Neural progenitor cell (in vitro differentiated cells): ENCODE measurements around the gene GNAQ. TPM values are rescaled to one million over a fixed set of nuclear protein-coding genes. Genes with fewer than 3 reads are reported as not detected.
"Not testable (repeated sequence)": the region's sequence is repeated elsewhere in the genome, so short reads cannot be mapped to it uniquely, and the experiment has no call there.

Experiments used
- DNase-seq: peaks from one replicate; pipeline ENCODE4 v3.0.0-alpha.2; 2016; ENCODE audit warnings: low spot score
- H2AFZ ChIP-seq: fragments of 200-600 bp; sonication (generic); replicated peaks from 2 replicates; pipeline ENCODE4 v1.6.1; 2016; ENCODE audit warnings: antibody characterized with exemption
- H3F3A ChIP-seq: fragments of 200-600 bp; sonication (generic); 2 replicates; pipeline ENCODE4 v1.6.1; 2016; ENCODE audit warnings: antibody characterized with exemption, low read depth
- H3K27ac ChIP-seq: fragments of 200-600 bp; sonication (generic); 2 replicates; pipeline ENCODE4 v1.5.1; 2016; ENCODE audit warnings: mild to moderate bottlenecking
- H3K27me3 ChIP-seq: fragments of 200-600 bp; sonication (generic); 2 replicates; pipeline ENCODE4 v1.6.1; 2016; ENCODE audit warnings: mild to moderate bottlenecking, moderate library complexity
- H3K36me3 ChIP-seq: fragments of 200-600 bp; sonication (generic); 2 replicates; pipeline ENCODE4 v1.5.1; 2016
- H3K4me1 ChIP-seq: fragments of 200-600 bp; sonication (generic); 2 replicates; pipeline ENCODE4 v1.6.1; 2016; ENCODE audit warnings: mixed run types
- H3K4me2 ChIP-seq: fragments of 200-600 bp; sonication (generic); 2 replicates; pipeline ENCODE4 v1.6.1; 2016
- H3K4me3 ChIP-seq: fragments of 200-600 bp; sonication (generic); 2 replicates; pipeline ENCODE4 v1.5.1; 2016
- H3K79me2 ChIP-seq: fragments of 200-600 bp; sonication (generic); 2 replicates; pipeline ENCODE4 v1.6.1; 2016; ENCODE audit warnings: low read depth
- H3K9ac ChIP-seq: fragments of 200-600 bp; sonication (generic); 2 replicates; pipeline ENCODE4 v1.6.1; 2016
- H3K9me3 ChIP-seq: fragments of 200-600 bp; sonication (generic); 2 replicates; pipeline ENCODE4 v1.5.1; 2016; ENCODE audit warnings: low read depth
- H4K20me1 ChIP-seq: fragments of 200-600 bp; sonication (generic); 2 replicates; pipeline ENCODE4 v1.6.1; 2016; ENCODE audit warnings: low read depth
- H3K27ac Mint-ChIP-seq: 3 replicates; pipeline ENCODE4 v1.8.0; 2021; ENCODE audit warnings: mixed read lengths
- H3K27me3 Mint-ChIP-seq: 2 replicates; pipeline ENCODE4 v1.8.0; 2022; ENCODE audit warnings: low read depth, mild to moderate bottlenecking, inconsistent platforms, moderate library complexity, mixed read lengths; ENCODE audit not compliant: insufficient read depth
- H3K36me3 Mint-ChIP-seq: 3 replicates; pipeline ENCODE4 v1.8.0; 2021; ENCODE audit warnings: mixed read lengths
- H3K4me1 Mint-ChIP-seq: 3 replicates; pipeline ENCODE4 v1.8.0; 2021; ENCODE audit warnings: mixed read lengths
- H3K4me3 Mint-ChIP-seq: 3 replicates; pipeline ENCODE4 v1.8.0; 2021; ENCODE audit warnings: mild to moderate bottlenecking, moderate library complexity, mixed read lengths
- H3K9me3 Mint-ChIP-seq: 3 replicates; pipeline ENCODE4 v1.8.0; 2020; ENCODE audit warnings: mixed read lengths
- EZH2 ChIP-seq: fragments of 200-600 bp; sonication (generic); IDR thresholded peaks from 2 replicates; pipeline ENCODE4 v1.6.1; 2017; ENCODE audit warnings: antibody characterized with exemption, mild to moderate bottlenecking, moderate library complexity
- EZH2phosphoT487 ChIP-seq: fragments of 200-600 bp; sonication (generic); IDR thresholded peaks from 2 replicates; pipeline ENCODE4 v1.6.1; 2017; ENCODE audit warnings: antibody characterized with exemption
- total RNA-seq: library from RNA; depleted of rRNA; stranded (reverse); fragments of >200 nt; gene quantifications from 2 replicates; pipeline ENCODE4 v1.2.3, GENCODE V29; 2015; ENCODE audit warnings: low replicate concordance
- TF ChIP-seq, protein P1 (sequence below): fragments of 200-600 bp; sonication (generic); IDR thresholded peaks from 2 replicates; pipeline ENCODE4 v1.5.1; 2017; ENCODE audit warnings: antibody characterized with exemption, mild to moderate bottlenecking

The GNAQ gene
- total RNA-seq, 1 donor from 2014 or later: 87.9 TPM

DNA sequence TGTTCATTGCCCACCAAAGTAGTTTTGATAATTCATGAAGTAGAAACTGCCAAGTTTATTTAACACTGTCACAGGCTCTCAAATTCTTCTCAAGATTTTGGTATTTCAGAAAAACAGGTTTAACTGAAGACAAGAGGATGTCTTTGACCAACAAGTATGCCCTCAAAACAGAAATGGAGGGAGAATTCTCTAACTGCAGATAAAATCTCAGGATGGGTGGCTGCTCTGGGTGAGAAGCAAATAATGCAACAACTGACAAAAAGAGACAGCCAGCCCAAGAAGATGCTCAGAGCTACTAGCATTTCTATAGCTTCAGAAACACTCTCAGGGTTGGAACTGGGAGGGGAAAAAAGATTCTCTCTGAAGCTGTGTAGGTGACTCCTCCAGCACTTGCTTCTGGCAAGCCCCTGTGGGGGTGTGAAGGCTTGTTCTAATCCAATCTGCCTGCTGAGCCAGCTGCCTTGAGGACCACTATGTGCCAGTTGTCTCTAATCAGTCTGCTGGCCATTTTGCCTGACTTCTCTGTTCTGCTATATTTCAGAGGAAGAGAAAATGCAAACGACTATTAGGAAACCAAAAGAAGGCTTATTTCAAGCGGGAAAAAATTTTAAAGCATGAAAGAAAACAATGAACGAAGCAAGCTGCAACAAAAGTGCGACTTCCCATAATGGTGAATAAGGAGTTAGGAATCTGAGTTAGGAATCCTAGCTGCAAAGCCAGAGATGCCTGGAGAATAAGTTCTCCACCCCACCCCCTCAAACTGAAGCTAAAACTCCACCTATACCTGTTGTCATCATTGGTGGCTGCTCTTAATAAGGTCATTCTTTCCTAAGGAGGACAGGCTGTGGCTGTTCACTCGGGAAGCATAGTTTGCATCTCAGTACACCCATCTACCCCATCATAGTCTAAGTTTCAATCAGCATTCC lies 147.5 kb downstream of the GNAQ start:
- H3K36me3 Mint-ChIP-seq: peaks cover 2% of the 10 kb centered on the region
- no peak overlapping the region for H3K4me3 ChIP-seq
- no peak overlapping the region for H3K9ac ChIP-seq
- H3K27ac Mint-ChIP-seq: no peak overlapping the region
- H3K4me1 ChIP-seq: peaks cover 10% of the 10 kb centered on the region
- H3K9me3 Mint-ChIP-seq: no peaks in the 10 kb centered on the region
- TF ChIP-seq EZH2: no peak
- TF ChIP-seq, protein P1, sequence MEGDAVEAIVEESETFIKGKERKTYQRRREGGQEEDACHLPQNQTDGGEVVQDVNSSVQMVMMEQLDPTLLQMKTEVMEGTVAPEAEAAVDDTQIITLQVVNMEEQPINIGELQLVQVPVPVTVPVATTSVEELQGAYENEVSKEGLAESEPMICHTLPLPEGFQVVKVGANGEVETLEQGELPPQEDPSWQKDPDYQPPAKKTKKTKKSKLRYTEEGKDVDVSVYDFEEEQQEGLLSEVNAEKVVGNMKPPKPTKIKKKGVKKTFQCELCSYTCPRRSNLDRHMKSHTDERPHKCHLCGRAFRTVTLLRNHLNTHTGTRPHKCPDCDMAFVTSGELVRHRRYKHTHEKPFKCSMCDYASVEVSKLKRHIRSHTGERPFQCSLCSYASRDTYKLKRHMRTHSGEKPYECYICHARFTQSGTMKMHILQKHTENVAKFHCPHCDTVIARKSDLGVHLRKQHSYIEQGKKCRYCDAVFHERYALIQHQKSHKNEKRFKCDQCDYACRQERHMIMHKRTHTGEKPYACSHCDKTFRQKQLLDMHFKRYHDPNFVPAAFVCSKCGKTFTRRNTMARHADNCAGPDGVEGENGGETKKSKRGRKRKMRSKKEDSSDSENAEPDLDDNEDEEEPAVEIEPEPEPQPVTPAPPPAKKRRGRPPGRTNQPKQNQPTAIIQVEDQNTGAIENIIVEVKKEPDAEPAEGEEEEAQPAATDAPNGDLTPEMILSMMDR: no peak
- no peak for TF ChIP-seq EZH2phosphoT487
- no peak overlapping the region for H3K4me2 ChIP-seq
- H3K4me1 Mint-ChIP-seq: peaks cover 57% of the 10 kb centered on the region
- H3K4me3 Mint-ChIP-seq: no peak overlapping the region
- H3K27me3 Mint-ChIP-seq: no peaks in the 10 kb centered on the region
- no peak overlapping the region for H3K27ac ChIP-seq
- DNase-seq: peak; percentile 37
- H3K27me3 ChIP-seq: no peaks in the 10 kb centered on the region
- H2AFZ ChIP-seq: no peak overlapping the region
- H4K20me1 ChIP-seq: peaks cover 24% of the 10 kb centered on the region
- no peaks in the 10 kb centered on the region for H3K36me3 ChIP-seq
- H3K79me2 ChIP-seq: peaks cover 28% of the 10 kb centered on the region
- no peaks in the 10 kb centered on the region for H3F3A ChIP-seq
- H3K9me3 ChIP-seq: no peaks in the 10 kb centered on the region

DNA sequence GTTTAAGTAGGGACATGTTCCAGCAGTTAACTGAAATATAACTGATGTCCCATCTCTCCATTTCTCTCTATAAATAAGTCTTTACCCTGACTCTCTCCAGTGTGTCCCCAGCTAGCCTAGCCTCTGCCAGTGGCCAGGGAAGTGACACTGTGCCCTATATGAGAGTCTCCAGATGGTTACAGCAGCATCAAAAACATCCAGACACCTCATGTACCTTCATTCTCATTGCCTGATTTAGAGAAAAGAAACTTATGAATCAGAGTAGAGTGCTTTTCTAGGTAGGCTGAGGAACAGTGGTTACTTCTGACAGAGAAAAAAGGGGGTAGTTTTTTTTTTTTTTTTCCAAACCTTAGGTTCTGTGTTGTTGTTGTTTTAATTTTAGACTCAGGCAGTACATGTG lies 148.5 kb downstream of the GNAQ start:
- Mint-ChIP-seq H3K27me3 (no peaks in the 10 kb centered on the region), H3K36me3 (peaks cover 2% of the 10 kb centered on the region), H3K27ac (no peak overlapping the region), H3K4me3 (no peak overlapping the region), H3K9me3 (no peaks in the 10 kb centered on the region), H3K4me1 (peaks cover 48% of the 10 kb centered on the region)
- DNase-seq: no peak
- Histone ChIP-seq H3K36me3 (no peaks in the 10 kb centered on the region), H3K79me2 (peaks cover 33% of the 10 kb centered on the region), H4K20me1 (peaks cover 24% of the 10 kb centered on the region), H3K4me1 (peaks cover 10% of the 10 kb centered on the region), H3K27ac (no peak overlapping the region), H3K4me3 (no peak overlapping the region), H3K9ac (no peak overlapping the region), H3K9me3 (no peaks in the 10 kb centered on the region), H3F3A (no peaks in the 10 kb centered on the region), H2AFZ (no peak overlapping the region), H3K4me2 (no peak overlapping the region), H3K27me3 (no peaks in the 10 kb centered on the region)
- TF ChIP-seq, protein P1: no peak
- no peak for TF ChIP-seq EZH2
- TF ChIP-seq EZH2phosphoT487: no peak

DNA sequence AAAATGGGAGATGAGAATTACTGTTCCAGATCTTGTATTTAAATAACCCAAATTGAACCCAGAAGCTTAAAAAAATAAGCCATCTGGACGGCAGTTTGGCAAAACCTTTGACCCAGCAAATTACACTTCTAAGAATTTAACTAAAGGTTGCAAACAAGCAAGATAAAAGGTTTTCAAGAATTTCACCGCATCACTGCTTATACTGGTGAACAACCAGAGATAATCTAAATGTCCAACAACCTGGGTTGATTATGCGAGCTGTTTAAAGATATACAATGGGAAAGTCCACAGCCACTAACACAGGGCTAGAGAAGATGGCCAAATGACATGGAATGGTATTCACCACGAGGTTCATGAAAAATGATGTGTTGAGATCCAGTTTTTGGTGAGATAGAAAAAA lies 149.3 kb downstream of the GNAQ start:
- H3K9me3 Mint-ChIP-seq: no peaks in the 10 kb centered on the region
- H3K27ac Mint-ChIP-seq: no peak overlapping the region
- peaks cover 38% of the 10 kb centered on the region for H3K79me2 ChIP-seq
- H3K27me3 Mint-ChIP-seq: no peaks in the 10 kb centered on the region
- no peak overlapping the region for H3K9ac ChIP-seq
- no peaks in the 10 kb centered on the region for H3K27me3 ChIP-seq
- no peak overlapping the region for H3K27ac ChIP-seq
- peaks cover 10% of the 10 kb centered on the region for H3K4me1 ChIP-seq
- H4K20me1 ChIP-seq: peaks cover 24% of the 10 kb centered on the region
- H3K4me1 Mint-ChIP-seq: peaks cover 49% of the 10 kb centered on the region
- H3K4me2 ChIP-seq: no peak overlapping the region
- H3K36me3 ChIP-seq: no peaks in the 10 kb centered on the region
- H3K4me3 Mint-ChIP-seq: no peak overlapping the region
- H3K36me3 Mint-ChIP-seq: peaks cover 2% of the 10 kb centered on the region
- no peak for TF ChIP-seq EZH2
- no peak for TF ChIP-seq EZH2phosphoT487
- TF ChIP-seq, protein P1: no peak
- no peaks in the 10 kb centered on the region for H3K9me3 ChIP-seq
- no peak for DNase-seq
- no peak overlapping the region for H2AFZ ChIP-seq
- H3K4me3 ChIP-seq: no peak overlapping the region
- no peaks in the 10 kb centered on the region for H3F3A ChIP-seq

DNA sequence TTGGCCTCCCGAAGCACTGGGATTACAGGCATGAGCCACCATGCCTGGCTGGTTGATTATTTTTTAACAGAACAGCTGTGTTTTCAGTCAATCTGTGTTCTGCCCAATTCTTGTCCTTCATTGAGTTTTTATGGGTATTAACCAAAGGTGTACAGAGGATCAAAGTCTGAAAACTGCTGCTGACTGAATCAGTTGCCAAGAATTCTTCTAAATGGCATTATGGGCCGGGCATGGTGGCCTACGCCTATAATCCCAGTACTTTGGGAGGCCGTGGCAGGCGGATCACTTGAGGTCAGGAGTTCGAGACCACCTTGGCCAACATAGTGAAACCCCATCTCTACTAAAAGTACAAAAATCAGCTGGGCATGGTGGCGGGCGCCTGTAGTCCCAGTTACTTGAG lies 150.0 kb downstream of the GNAQ start:
- Histone ChIP-seq H3K79me2 (peaks cover 39% of the 10 kb centered on the region), H3K4me1 (peaks cover 10% of the 10 kb centered on the region), H4K20me1 (peaks cover 29% of the 10 kb centered on the region)
- not testable (repeated sequence) for H3K27ac ChIP-seq, H3K9me3 Mint-ChIP-seq, H3K36me3 ChIP-seq, H3K4me3 ChIP-seq, H3K4me2 ChIP-seq, H3K27ac Mint-ChIP-seq, H3K27me3 Mint-ChIP-seq, H3K9me3 ChIP-seq, DNase-seq, H2AFZ ChIP-seq, H3K9ac ChIP-seq, H3F3A ChIP-seq, H3K27me3 ChIP-seq, H3K36me3 Mint-ChIP-seq, H3K4me3 Mint-ChIP-seq
- H3K4me1 Mint-ChIP-seq: peaks cover 54% of the 10 kb centered on the region
